Trophoblast cell (in vitro differentiated cells and primary cell): Measurements from ENCODE around the gene POU5F2.

Source experiments
- DNase-seq, 2 donors: peaks; one replicate each; pipeline ENCODE4 v3.0.0-alpha.2; 2016
- H2AFZ ChIP-seq: 2 replicates; pipeline ENCODE4 v1.6.1; 2013; ENCODE audit warnings: low read length, moderate library complexity, mild to moderate bottlenecking; ENCODE audit not compliant: insufficient read depth, poor library complexity
- H2AK5ac ChIP-seq: 2 replicates; pipeline ENCODE4 v1.6.1; 2013; ENCODE audit warnings: mild to moderate bottlenecking, low read length
- H2BK120ac ChIP-seq: 2 replicates; pipeline ENCODE4 v1.6.1; 2013; ENCODE audit warnings: low read length, mild to moderate bottlenecking, moderate library complexity; ENCODE audit not compliant: insufficient read depth, poor library complexity
- H2BK12ac ChIP-seq: 2 replicates; pipeline ENCODE4 v1.6.1; 2013; ENCODE audit warnings: mild to moderate bottlenecking, low read length, moderate library complexity
- H2BK5ac ChIP-seq: 2 replicates; pipeline ENCODE4 v1.6.1; 2013; ENCODE audit warnings: low read length, low read depth, moderate library complexity, mild to moderate bottlenecking; ENCODE audit not compliant: poor library complexity
- H3K14ac ChIP-seq: 2 replicates; pipeline ENCODE4 v1.6.1; 2013; ENCODE audit warnings: mild to moderate bottlenecking, low read length
- H3K18ac ChIP-seq: 2 replicates; pipeline ENCODE4 v1.6.1; 2013; ENCODE audit warnings: mild to moderate bottlenecking, low read length
- H3K23ac ChIP-seq: 2 replicates; pipeline ENCODE4 v1.6.1; 2013; ENCODE audit warnings: low read length
- H3K27ac ChIP-seq: 2 replicates; pipeline ENCODE4 v1.5.1; 2013; ENCODE audit warnings: low read depth, mild to moderate bottlenecking, inconsistent platforms, low read length, moderate library complexity
- H3K27me3 ChIP-seq: 2 replicates; pipeline ENCODE4 v1.6.1; 2013; ENCODE audit warnings: inconsistent platforms, mild to moderate bottlenecking, low read length, moderate library complexity; ENCODE audit not compliant: insufficient read depth
- H3K36me3 ChIP-seq, 2 experiments: 1 replicate in 1 of 2; 2 replicates in 1 of 2; pipeline ENCODE4 v1.6.1; 2013; ENCODE audit warnings: low read length in 2 of 2, mild to moderate bottlenecking in 2 of 2, moderate library complexity in 1 of 2; ENCODE audit not compliant: insufficient read depth in 2 of 2, control insufficient read depth in 1 of 2
- H3K4ac ChIP-seq: 2 replicates; pipeline ENCODE4 v1.6.1; 2013; ENCODE audit warnings: low read depth, mild to moderate bottlenecking, low read length, moderate library complexity
- H3K4me1 ChIP-seq, 2 experiments: 1 replicate in 1 of 2; 2 replicates in 1 of 2; pipeline ENCODE4 v1.6.1; 2013; ENCODE audit warnings: low read length in 2 of 2, mild to moderate bottlenecking in 2 of 2, moderate library complexity in 1 of 2; ENCODE audit not compliant: insufficient read depth in 2 of 2, control insufficient read depth in 1 of 2
- H3K4me2 ChIP-seq: 2 replicates; pipeline ENCODE4 v1.6.1; 2013; ENCODE audit warnings: inconsistent platforms, mild to moderate bottlenecking, low read length, moderate library complexity
- H3K4me3 ChIP-seq: 2 replicates; pipeline ENCODE4 v1.5.1; 2013; ENCODE audit warnings: mild to moderate bottlenecking, low read depth, low read length, inconsistent platforms
- H3K79me1 ChIP-seq: one replicate; pipeline ENCODE4 v1.6.1; 2013; ENCODE audit warnings: low read length
- H3K79me2 ChIP-seq: 2 replicates; pipeline ENCODE4 v1.6.1; 2013; ENCODE audit warnings: low read length, mild to moderate bottlenecking; ENCODE audit not compliant: control insufficient read depth, insufficient read depth, poor library complexity
- H3K9ac ChIP-seq: 2 replicates; pipeline ENCODE4 v1.6.1; 2013; ENCODE audit warnings: mild to moderate bottlenecking, low read length
- H3K9me3 ChIP-seq: 2 replicates; pipeline ENCODE4 v1.6.1; 2013; ENCODE audit warnings: low read depth, mild to moderate bottlenecking, control low read depth, inconsistent platforms, low read length; ENCODE audit not compliant: insufficient read depth
- H4K12ac ChIP-seq: 2 replicates; pipeline ENCODE4 v1.6.1; 2013; ENCODE audit warnings: low read depth, mild to moderate bottlenecking, low read length, moderate library complexity
- H4K8ac ChIP-seq: 2 replicates; pipeline ENCODE4 v1.6.1; 2013; ENCODE audit warnings: low read depth, mild to moderate bottlenecking, low read length, moderate library complexity
- H4K91ac ChIP-seq: one replicate; pipeline ENCODE4 v1.6.1; 2013; ENCODE audit warnings: low read depth, mild to moderate bottlenecking, low read length, moderate library complexity
- WGBS: extraction: QIAGEN DNeasy Blood & Tissue Kit; methylation state at CpG from one replicate; pipeline ENCODE4 v1.1.7; 2013; ENCODE audit warnings: missing lambda C conversion rate; ENCODE audit not compliant: insufficient read length, insufficient coverage; ENCODE audit errors: extremely low coverage; 5-methylcytosine and 5-hydroxymethylcytosine counted together

POU5F2 gene

GRCh38 chr5:93755716-93756115 is 14.3 kb upstream of the POU5F2 start:
- Histone ChIP-seq H3K79me1 (no peaks in the 10 kb centered on the region), H4K8ac (no peak overlapping the region), H3K4me1 (peaks cover 0 to 3% of the 10 kb centered on the region in 2 experiments), H2AK5ac (no peak overlapping the region), H3K4me2 (no peak overlapping the region), H3K27ac (no peak overlapping the region), H3K4me3 (no peak overlapping the region), H4K12ac (no peak overlapping the region), H2AFZ (no peak overlapping the region), H2BK12ac (no peak overlapping the region), H2BK5ac (no peak overlapping the region), H3K23ac (no peak overlapping the region), H3K79me2 (no peaks in the 10 kb centered on the region), H3K27me3 (no peaks in the 10 kb centered on the region), H2BK120ac (no peak overlapping the region), H3K9me3 (peaks cover 1% of the 10 kb centered on the region), H3K4ac (no peak overlapping the region), H3K9ac (no peak overlapping the region), H4K91ac (no peak overlapping the region), H3K14ac (no peak overlapping the region), H3K18ac (no peak overlapping the region), H3K36me3 (no peaks in the 10 kb centered on the region)
- DNase-seq: no peak
- WGBS: no CpG with 5 or more reads among the region's 10 CpGs

GRCh38 chr5:93748875-93749397 is 7.5 kb upstream of the POU5F2 start:
- no peak overlapping the region for H2BK120ac ChIP-seq
- no peak overlapping the region for H3K14ac ChIP-seq
- no peak overlapping the region for H3K27ac ChIP-seq
- no peaks in the 10 kb centered on the region for H3K27me3 ChIP-seq
- no peak overlapping the region for H3K4me3 ChIP-seq
- no peak overlapping the region for H3K4me2 ChIP-seq
- no peaks in the 10 kb centered on the region for H3K9me3 ChIP-seq
- no peak overlapping the region for H4K12ac ChIP-seq
- no peak overlapping the region for H4K8ac ChIP-seq
- H3K4ac ChIP-seq: no peak overlapping the region
- H3K79me2 ChIP-seq: no peaks in the 10 kb centered on the region
- no peak for DNase-seq
- H2BK5ac ChIP-seq: no peak overlapping the region
- WGBS: no CpG with 5 or more reads among the region's 1 CpG
- no peaks in the 10 kb centered on the region for H3K4me1 ChIP-seq
- H3K18ac ChIP-seq: no peak overlapping the region
- H2AK5ac ChIP-seq: no peak overlapping the region
- H2AFZ ChIP-seq: no peak overlapping the region
- no peaks in the 10 kb centered on the region for H3K36me3 ChIP-seq
- H2BK12ac ChIP-seq: no peak overlapping the region
- no peak overlapping the region for H3K23ac ChIP-seq
- H4K91ac ChIP-seq: no peak overlapping the region
- H3K79me1 ChIP-seq: no peaks in the 10 kb centered on the region
- no peak overlapping the region for H3K9ac ChIP-seq

GRCh38 chr5:93746406-93747056 is 5.1 kb upstream of the POU5F2 start:
- H3K9ac ChIP-seq: no peak overlapping the region
- H3K79me2 ChIP-seq: no peaks in the 10 kb centered on the region
- no peak overlapping the region for H2AK5ac ChIP-seq
- no peak overlapping the region for H2BK120ac ChIP-seq
- no peak overlapping the region for H2BK5ac ChIP-seq
- no peak overlapping the region for H3K4me3 ChIP-seq
- no peaks in the 10 kb centered on the region for H3K36me3 ChIP-seq
- H3K79me1 ChIP-seq: no peaks in the 10 kb centered on the region
- no peaks in the 10 kb centered on the region for H3K9me3 ChIP-seq
- no peak overlapping the region for H3K4ac ChIP-seq
- H3K23ac ChIP-seq: no peak overlapping the region
- no peak overlapping the region for H2AFZ ChIP-seq
- H3K27ac ChIP-seq: no peak overlapping the region
- no peaks in the 10 kb centered on the region for H3K4me1 ChIP-seq
- no peaks in the 10 kb centered on the region for H3K27me3 ChIP-seq
- H3K14ac ChIP-seq: no peak overlapping the region
- H4K8ac ChIP-seq: no peak overlapping the region
- H3K18ac ChIP-seq: no peak overlapping the region
- no peak overlapping the region for H2BK12ac ChIP-seq
- DNase-seq: peak in 1 of 2 donors; percentile 8
- no peak overlapping the region for H4K91ac ChIP-seq
- H4K12ac ChIP-seq: no peak overlapping the region
- H3K4me2 ChIP-seq: no peak overlapping the region

GRCh38 chr5:93736284-93736683 is 5.1 kb downstream of the POU5F2 start:
- Histone ChIP-seq H3K4ac (no peak overlapping the region), H3K9ac (no peak overlapping the region), H3K4me3 (no peak overlapping the region), H3K79me2 (no peaks in the 10 kb centered on the region), H3K4me1 (no peaks in the 10 kb centered on the region), H3K27ac (no peak overlapping the region), H2BK5ac (no peak overlapping the region), H3K36me3 (no peaks in the 10 kb centered on the region), H3K23ac (no peak overlapping the region), H2BK120ac (no peak overlapping the region), H4K8ac (no peak overlapping the region), H3K9me3 (no peaks in the 10 kb centered on the region), H2AFZ (no peak overlapping the region), H2BK12ac (no peak overlapping the region), H3K27me3 (no peaks in the 10 kb centered on the region), H3K18ac (no peak overlapping the region), H4K91ac (no peak overlapping the region), H4K12ac (no peak overlapping the region), H2AK5ac (no peak overlapping the region), H3K79me1 (no peaks in the 10 kb centered on the region), H3K4me2 (no peak overlapping the region), H3K14ac (no peak overlapping the region)
- no peak for DNase-seq
- no CpG with 5 or more reads among the region's 2 CpGs for WGBS
